Fibroblast of lung (primary cell): ENCODE measurements around the gene GET3. TPM values are rescaled to one million over a fixed set of nuclear protein-coding genes. Genes with fewer than 3 reads are reported as not detected.

Experiments used
- DNase-seq, 2 donors: peaks; one replicate each; pipeline versions ENCODE4 v3.0.0 to v3.0.0-alpha.2; 2010; ENCODE audit warnings: low read depth in 2 of 2
- H2AFZ ChIP-seq: 2 replicates; pipeline ENCODE4 v1.5.1; 2012; ENCODE audit warnings: low read length, control low read depth, inconsistent platforms
- H3K27ac ChIP-seq: 2 replicates; pipeline ENCODE4 v1.5.1; 2011; ENCODE audit warnings: low read length, control low read depth; ENCODE audit not compliant: insufficient read depth
- H3K27me3 ChIP-seq: 2 replicates; pipeline ENCODE4 v1.5.1; 2011; ENCODE audit warnings: mild to moderate bottlenecking, low read length; ENCODE audit not compliant: control insufficient read depth, insufficient read depth
- H3K36me3 ChIP-seq: 2 replicates; pipeline ENCODE4 v1.5.1; 2011; ENCODE audit warnings: low read length; ENCODE audit not compliant: control insufficient read depth, insufficient read depth
- H3K4me1 ChIP-seq: 2 replicates; pipeline ENCODE4 v1.5.1; 2011; ENCODE audit warnings: low read length; ENCODE audit not compliant: control insufficient read depth, insufficient read depth; ENCODE audit errors: extremely low read depth
- H3K4me2 ChIP-seq: 2 replicates; pipeline ENCODE4 v1.5.1; 2011; ENCODE audit warnings: low read length, control low read depth; ENCODE audit not compliant: insufficient read depth; ENCODE audit errors: extremely low read depth
- H3K4me3 ChIP-seq, 4 experiments: fragments of 200-600 bp in 1 of 4; sonication (generic) in 1 of 4; replicated peaks in 1 of 4; 2 replicates each; pipeline ENCODE4 v1.5.1; 2011 to 2016; ENCODE audit warnings: low read length in 4 of 4, low read depth in 3 of 4, mild to moderate bottlenecking in 3 of 4, control low read depth in 2 of 4, inconsistent platforms in 1 of 4, mixed read lengths in 1 of 4; ENCODE audit not compliant: insufficient read depth in 1 of 4; ENCODE audit errors: control extremely low read depth in 1 of 4
- H3K79me2 ChIP-seq: 2 replicates; pipeline ENCODE4 v1.5.1; 2012; ENCODE audit warnings: mild to moderate bottlenecking, low read length, inconsistent platforms; ENCODE audit not compliant: control insufficient read depth, insufficient read depth
- H3K9ac ChIP-seq: 2 replicates; pipeline ENCODE4 v1.5.1; 2011; ENCODE audit warnings: mild to moderate bottlenecking, low read length, control low read depth; ENCODE audit not compliant: insufficient read depth
- H3K9me3 ChIP-seq: 2 replicates; pipeline ENCODE4 v1.5.1; 2012; ENCODE audit warnings: low read depth, low read length; ENCODE audit not compliant: control insufficient read depth, insufficient read depth
- H4K20me1 ChIP-seq: 2 replicates; pipeline ENCODE4 v1.5.1; 2011; ENCODE audit warnings: low read length; ENCODE audit not compliant: control insufficient read depth, insufficient read depth; ENCODE audit errors: extremely low read depth
- CTCF ChIP-seq, 2 donors: IDR thresholded peaks in 1 of 2; conservative IDR thresholded peaks in 1 of 2; 1 replicate in 1 of 2; 2 replicates in 1 of 2; pipeline ENCODE4 v1.5.1; 2011 to 2012; ENCODE audit warnings: low read length in 2 of 2, control low read depth in 1 of 2, inconsistent platforms in 1 of 2, low read depth in 1 of 2, mild to moderate bottlenecking in 1 of 2
- EZH2 ChIP-seq: IDR thresholded peaks from 2 replicates; pipeline ENCODE4 v1.5.1; 2012; ENCODE audit warnings: low read length, control low read depth, mild to moderate bottlenecking; ENCODE audit errors: missing control alignments
- polyA plus RNA-seq, 2 donors: library from polyadenylated mRNA; depleted of rRNA in 1 of 2; stranded (reverse) in 1 of 2; unstranded in 1 of 2; fragments of >200 nt; gene quantifications; 2 replicates each; pipeline ENCODE4 v1.2.1, GENCODE V29; 2011 to 2012; ENCODE audit warnings: missing spikeins in 1 of 2
- total RNA-seq: library from RNA; depleted of rRNA; stranded (reverse); fragments of >200 nt; gene quantifications from 2 replicates; pipeline ENCODE4 v1.2.1, GENCODE V29; 2014

GET3 gene
- total and polyA plus RNA-seq, 2 donors (not counting 1 experiment from before 2014, with no cell fraction given): 94.1 to 123 TPM

GRCh38 chr19:12782174-12782423, 44.8 kb downstream of the GET3 start:
- H3K27ac ChIP-seq: peak overlapping the region; percentile 88
- no peak for DNase-seq
- H3K36me3 ChIP-seq: no peaks in the 10 kb centered on the region
- H3K4me1 ChIP-seq: peaks cover 48% of the 10 kb centered on the region
- H4K20me1 ChIP-seq: no peaks in the 10 kb centered on the region
- H3K79me2 ChIP-seq: no peaks in the 10 kb centered on the region
- no peak for TF ChIP-seq CTCF (conservative IDR thresholded peaks at IDR 0.05 in 1 of 2, IDR thresholded peaks at IDR 0.05 in 1 of 2; ENCODE audit: low read depth in 1 of 2, low read length in 2 of 2)
- no peak for TF ChIP-seq EZH2
- H3K9ac ChIP-seq: peak overlapping the region; percentile 76
- peak overlapping the region; percentile 75 for H2AFZ ChIP-seq
- H3K4me3 ChIP-seq: peak overlapping the region; percentile 33 to 57 (median 46)
- H3K27me3 ChIP-seq: no peaks in the 10 kb centered on the region
- H3K4me2 ChIP-seq: peak overlapping the region; percentile 94
- no peaks in the 10 kb centered on the region for H3K9me3 ChIP-seq

GRCh38 chr19:12782424-12783290, 45.4 kb downstream of the GET3 start:
- Histone ChIP-seq H3K9ac (peak overlapping the region; percentile 76), H2AFZ (peak overlapping the region; percentile 75), H3K4me1 (peaks cover 45% of the 10 kb centered on the region), H3K36me3 (no peaks in the 10 kb centered on the region), H3K27me3 (no peaks in the 10 kb centered on the region), H3K4me3 (peak overlapping the region; percentile 39 to 57 (median 46)), H3K9me3 (no peaks in the 10 kb centered on the region), H3K79me2 (no peaks in the 10 kb centered on the region), H4K20me1 (no peaks in the 10 kb centered on the region), H3K27ac (peak overlapping the region; percentile 88), H3K4me2 (peak overlapping the region; percentile 94)
- DNase-seq: peak; percentile 83 to 85
- TF ChIP-seq EZH2 (no peak), CTCF (conservative IDR thresholded peaks at IDR 0.05 in 1 of 2, IDR thresholded peaks at IDR 0.05 in 1 of 2; ENCODE audit: low read depth in 1 of 2, low read length in 2 of 2) (no peak)

GRCh38 chr19:12783291-12783848, 46.1 kb downstream of the GET3 start:
- H3K9me3 ChIP-seq: no peaks in the 10 kb centered on the region
- peak overlapping the region; percentile 48 for H3K4me2 ChIP-seq
- TF ChIP-seq CTCF (conservative IDR thresholded peaks at IDR 0.05 in 1 of 2, IDR thresholded peaks at IDR 0.05 in 1 of 2; ENCODE audit: low read depth in 1 of 2, low read length in 2 of 2) (no peak), EZH2 (no peak)
- H3K4me3 ChIP-seq: peak overlapping the region in 1 of 4 experiments; percentile 57
- no peaks in the 10 kb centered on the region for H4K20me1 ChIP-seq
- no peak overlapping the region for H2AFZ ChIP-seq
- peaks cover 46% of the 10 kb centered on the region for H3K4me1 ChIP-seq
- no peaks in the 10 kb centered on the region for H3K27me3 ChIP-seq
- H3K9ac ChIP-seq: peak overlapping the region; percentile 76
- H3K79me2 ChIP-seq: no peaks in the 10 kb centered on the region
- H3K27ac ChIP-seq: peak overlapping the region; percentile 88
- no peaks in the 10 kb centered on the region for H3K36me3 ChIP-seq
- DNase-seq: no peak
